IMR-90 (cell line): ENCODE measurements around the gene BMPER. TPM values are rescaled to one million over a fixed set of nuclear protein-coding genes. Genes with fewer than 3 reads are reported as not detected.

Experiments used
- ATAC-seq: fragments of 200-7000 bp; cut with Tn5 transposase; 2 replicates; pipeline ENCODE4 v1.9.1; 2020; ENCODE audit warnings: low read depth, mild to moderate bottlenecking, moderate library complexity
- BruUV-seq: library from RNA; stranded (reverse); fragments of 400-500 nt; replicated peaks from 2 replicates; lab custom pipeline; 2021; lab: Mats Ljungman, UMichigan
- CTCF ChIA-PET: fragments of 300-600 bp; formaldehyde crosslinking; extraction: SDS; loops from one replicate; lab custom pipeline; 2021; ENCODE audit warnings: antibody characterized with exemption; lab: Yijun Ruan, JAX
- POLR2A ChIA-PET: fragments of 300-600 bp; sonication (Branson Sonifier 250); formaldehyde crosslinking; loops from one replicate; lab custom pipeline; 2022; ENCODE audit warnings: antibody characterized with exemption; ENCODE audit not compliant: unreplicated experiment; lab: Charles Lee
- DNase-seq: peaks from one replicate; pipeline ENCODE4 v3.0.0; 2013
- H2AFZ ChIP-seq: replicated peaks from 2 replicates; pipeline ENCODE3; 2013; ENCODE audit warnings: low read length, mild to moderate bottlenecking; ENCODE audit not compliant: poor library complexity
- H2AK5ac ChIP-seq: 2 replicates; pipeline ENCODE4 v1.6.1; 2013; ENCODE audit warnings: low read depth, low read length, inconsistent platforms
- H2AK9ac ChIP-seq: replicated peaks from 2 replicates; pipeline ENCODE3; 2013; ENCODE audit warnings: mild to moderate bottlenecking, low read depth, low read length, moderate library complexity; ENCODE audit not compliant: poor library complexity
- H2BK120ac ChIP-seq: 2 replicates; pipeline ENCODE4 v1.6.1; 2013; ENCODE audit warnings: low read depth, low read length, inconsistent platforms
- H2BK15ac ChIP-seq: 3 replicates; pipeline ENCODE4 v1.6.1; 2013; ENCODE audit warnings: low read depth, low read length, inconsistent platforms
- H2BK20ac ChIP-seq: 2 replicates; pipeline ENCODE4 v1.6.1; 2013; ENCODE audit warnings: low read depth, mild to moderate bottlenecking, inconsistent platforms, low read length, moderate library complexity
- H2BK5ac ChIP-seq: 2 replicates; pipeline ENCODE4 v1.6.1; 2013; ENCODE audit warnings: mild to moderate bottlenecking, low read depth, low read length, inconsistent platforms; ENCODE audit not compliant: poor library complexity, severe bottlenecking
- H3K14ac ChIP-seq: replicated peaks from 2 replicates; pipeline ENCODE4 v1.6.1; 2013; ENCODE audit warnings: low read depth, low read length, inconsistent platforms
- H3K18ac ChIP-seq: 2 replicates; pipeline ENCODE4 v1.6.1; 2013; ENCODE audit warnings: low read depth, low read length, control low read depth
- H3K23ac ChIP-seq: 2 replicates; pipeline ENCODE4 v1.6.1; 2013; ENCODE audit warnings: low read depth, low read length, inconsistent platforms
- H3K27ac ChIP-seq: 2 replicates; pipeline ENCODE4 v1.5.1; 2013; ENCODE audit warnings: mild to moderate bottlenecking, control low read depth, low read length; ENCODE audit not compliant: insufficient read depth
- H3K27me3 ChIP-seq: 2 replicates; pipeline ENCODE4 v1.6.1; 2013; ENCODE audit warnings: low read length; ENCODE audit not compliant: control insufficient read depth, insufficient read depth
- H3K36me3 ChIP-seq: 2 replicates; pipeline ENCODE4 v1.6.1; 2013; ENCODE audit warnings: low read length, mixed read lengths; ENCODE audit not compliant: control insufficient read depth, insufficient read depth
- H3K4ac ChIP-seq: 2 replicates; pipeline ENCODE4 v1.6.1; 2013; ENCODE audit warnings: low read depth, low read length, inconsistent platforms
- H3K4me1 ChIP-seq: 2 replicates; pipeline ENCODE4 v1.6.1; 2013; ENCODE audit warnings: low read length, mixed read lengths; ENCODE audit not compliant: control insufficient read depth, insufficient read depth
- H3K4me2 ChIP-seq: 2 replicates; pipeline ENCODE4 v1.6.1; 2013; ENCODE audit warnings: low read depth, mild to moderate bottlenecking, control low read depth, low read length, moderate library complexity
- H3K4me3 ChIP-seq: 2 replicates; pipeline ENCODE4 v1.5.1; 2013; ENCODE audit warnings: low read depth, mild to moderate bottlenecking, control low read depth, low read length, moderate library complexity; ENCODE audit not compliant: insufficient read depth
- H3K56ac ChIP-seq: 2 replicates; pipeline ENCODE4 v1.6.1; 2013; ENCODE audit warnings: low read length, inconsistent platforms; ENCODE audit not compliant: insufficient read depth; ENCODE audit errors: extremely low read depth
- H3K79me1 ChIP-seq, 2 experiments: 2 replicates each; pipeline ENCODE4 v1.6.1; 2013; ENCODE audit warnings: low read length in 2 of 2, inconsistent platforms in 1 of 2, low read depth in 1 of 2
- H3K9ac ChIP-seq: 2 replicates; pipeline ENCODE4 v1.6.1; 2013; ENCODE audit warnings: low read depth, low read length, control low read depth
- H3K9me1 ChIP-seq: 2 replicates; pipeline ENCODE4 v1.6.1; 2013; ENCODE audit warnings: low read length, inconsistent platforms; ENCODE audit not compliant: insufficient read depth
- H3K9me3 ChIP-seq: 2 replicates; pipeline ENCODE4 v1.6.1; 2013; ENCODE audit warnings: low read length; ENCODE audit not compliant: control insufficient read depth, insufficient read depth
- H4K20me1 ChIP-seq: 2 replicates; pipeline ENCODE4 v1.6.1; 2013; ENCODE audit warnings: low read length, inconsistent platforms; ENCODE audit not compliant: insufficient read depth
- H4K5ac ChIP-seq: 2 replicates; pipeline ENCODE4 v1.6.1; 2013; ENCODE audit warnings: mild to moderate bottlenecking, low read depth, low read length, control low read depth
- H4K8ac ChIP-seq, 2 experiments: 2 replicates each; pipeline ENCODE4 v1.6.1; 2013; ENCODE audit warnings: low read depth in 2 of 2, low read length in 2 of 2, control low read depth in 1 of 2, inconsistent platforms in 1 of 2
- H4K91ac ChIP-seq: 2 replicates; pipeline ENCODE4 v1.6.1; 2013; ENCODE audit warnings: low read depth, low read length, inconsistent platforms; ENCODE audit not compliant: insufficient read depth
- CHD1 ChIP-seq: IDR thresholded peaks from 2 replicates; pipeline ENCODE4 v1.6.1; 2012; ENCODE audit warnings: low read depth, low read length, improper control_type of control experiment
- MAFK ChIP-seq: IDR thresholded peaks from 2 replicates; pipeline ENCODE4 v1.6.1; 2012; ENCODE audit warnings: low read depth, low read length, improper control_type of control experiment
- MAZ ChIP-seq: IDR thresholded peaks from 2 replicates; pipeline ENCODE4 v1.6.1; 2012; ENCODE audit warnings: low read depth, mild to moderate bottlenecking, low read length, improper control_type of control experiment, moderate library complexity, borderline replicate concordance
- NFE2L2 ChIP-seq: fragments of 150-350 bp; IDR thresholded peaks from 2 replicates; pipeline ENCODE4 v1.6.1; 2016; ENCODE audit warnings: low read depth, mild to moderate bottlenecking, low read length
- POLR2A ChIP-seq: IDR thresholded peaks from 2 replicates; pipeline ENCODE4 v1.6.1; 2012; ENCODE audit warnings: mild to moderate bottlenecking, low read depth, low read length
- RAD21 ChIP-seq: IDR thresholded peaks from 2 replicates; pipeline ENCODE4 v1.6.1; 2012; ENCODE audit warnings: low read length, improper control_type of control experiment
- SMC3 ChIP-seq: fragments of 150-350 bp; IDR thresholded peaks from 2 replicates; pipeline ENCODE4 v1.6.1; 2016; ENCODE audit warnings: low read depth, mild to moderate bottlenecking, antibody characterized with exemption, low read length, moderate library complexity
- WGBS, 2 experiments: methylation state at CpG; one replicate each; pipeline versions ENCODE4 v1.1.5 to v1.1.7; 2013; ENCODE audit warnings: missing lambda C conversion rate in 2 of 2; ENCODE audit not compliant: insufficient read length in 1 of 2; ENCODE audit errors: extremely low coverage in 2 of 2; 5-methylcytosine and 5-hydroxymethylcytosine counted together
- dilution Hi-C: fragments of 300-500 bp; cut with HindIII; formaldehyde crosslinking; loops from one replicate; pipeline ENCODE4 v1.14.3; 2018; ENCODE audit warnings: low sequenced_read_pairs; ENCODE audit not compliant: unreplicated experiment
- in situ Hi-C: fragments of 300-500 bp; cut with MboI; formaldehyde crosslinking; loops from 3 replicates; pipeline ENCODE4 v1.14.3; 2019; ENCODE audit warnings: low sequenced_read_pairs, inconsistent platforms, mixed read lengths
- intact Hi-C: fragments of 100-400 bp; cut with micrococcal nuclease; formaldehyde crosslinking; loops from 2 replicates; pipeline ENCODE4 v1.10.0; 2022
- polyA plus RNA-seq, 3 experiments: library from polyadenylated mRNA; depleted of rRNA; stranded (reverse); fragments of >200 nt; gene quantifications; 2 replicates each; pipeline ENCODE4 v1.2.3, GENCODE V29; 2012; ENCODE audit warnings: low replicate concordance in 1 of 3
- total RNA-seq: library from RNA; depleted of rRNA; stranded (reverse); fragments of >200 nt; gene quantifications from 2 replicates; pipeline ENCODE4 v1.2.3, GENCODE V29; 2012
- TF ChIP-seq, protein P1 (sequence below): fragments of 150-350 bp; IDR thresholded peaks from 2 replicates; pipeline ENCODE4 v1.6.1; 2016; ENCODE audit warnings: low read depth, mild to moderate bottlenecking, low read length, moderate library complexity, borderline replicate concordance
- TF ChIP-seq, protein P2 (sequence below): conservative IDR thresholded peaks from 2 replicates; pipeline ENCODE4 v1.5.1; 2012; ENCODE audit warnings: mild to moderate bottlenecking, low read depth, low read length, improper control_type of control experiment
- TF ChIP-seq, protein P3 (sequence below): fragments of 150-350 bp; IDR thresholded peaks from 2 replicates; pipeline ENCODE4 v1.6.1; 2017; ENCODE audit warnings: mild to moderate bottlenecking, antibody characterized with exemption, low read length, low read depth

The BMPER gene
- total and polyA plus RNA-seq, 2 of the 4 experiments (the other 2 are of a cell fraction) = 6.2 to 7.9 TPM

DNA sequence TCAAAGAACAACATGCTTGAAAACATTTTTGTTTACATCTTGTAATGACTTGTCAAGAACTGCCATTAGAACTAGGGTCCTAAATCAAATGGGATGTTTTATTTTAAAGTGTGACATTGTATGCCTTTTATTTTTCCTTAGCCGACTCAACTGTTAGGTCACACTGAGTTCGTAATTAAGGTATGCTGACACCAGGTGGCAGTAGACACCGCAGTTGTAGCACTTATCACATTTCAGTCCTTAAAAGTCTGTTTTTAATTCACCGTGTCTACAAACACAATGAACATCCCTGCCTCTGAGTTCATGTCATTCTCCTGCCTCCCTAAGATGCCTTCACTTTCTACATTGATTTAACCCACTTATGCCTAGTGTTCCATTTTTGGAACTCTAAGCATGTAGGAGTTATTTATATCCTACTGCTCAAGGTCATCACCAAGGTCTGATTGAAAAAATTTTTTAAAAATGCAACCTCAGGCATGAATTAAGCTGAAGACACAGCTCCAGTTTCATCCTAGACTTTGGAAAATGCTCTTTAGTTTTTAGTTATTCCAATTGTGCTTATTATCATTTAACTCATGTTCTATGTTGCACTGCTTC lies 186.1 kb downstream of the BMPER start:
- TF ChIP-seq MAZ (no peak), CHD1 (no peak), RAD21 (peak; percentile 80), NFE2L2 (no peak), POLR2A (no peak), MAFK (no peak), SMC3 (peak; percentile 81)
- TF ChIP-seq, protein P1, sequence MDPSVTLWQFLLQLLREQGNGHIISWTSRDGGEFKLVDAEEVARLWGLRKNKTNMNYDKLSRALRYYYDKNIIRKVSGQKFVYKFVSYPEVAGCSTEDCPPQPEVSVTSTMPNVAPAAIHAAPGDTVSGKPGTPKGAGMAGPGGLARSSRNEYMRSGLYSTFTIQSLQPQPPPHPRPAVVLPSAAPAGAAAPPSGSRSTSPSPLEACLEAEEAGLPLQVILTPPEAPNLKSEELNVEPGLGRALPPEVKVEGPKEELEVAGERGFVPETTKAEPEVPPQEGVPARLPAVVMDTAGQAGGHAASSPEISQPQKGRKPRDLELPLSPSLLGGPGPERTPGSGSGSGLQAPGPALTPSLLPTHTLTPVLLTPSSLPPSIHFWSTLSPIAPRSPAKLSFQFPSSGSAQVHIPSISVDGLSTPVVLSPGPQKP = no peak
- TF ChIP-seq, protein P2, sequence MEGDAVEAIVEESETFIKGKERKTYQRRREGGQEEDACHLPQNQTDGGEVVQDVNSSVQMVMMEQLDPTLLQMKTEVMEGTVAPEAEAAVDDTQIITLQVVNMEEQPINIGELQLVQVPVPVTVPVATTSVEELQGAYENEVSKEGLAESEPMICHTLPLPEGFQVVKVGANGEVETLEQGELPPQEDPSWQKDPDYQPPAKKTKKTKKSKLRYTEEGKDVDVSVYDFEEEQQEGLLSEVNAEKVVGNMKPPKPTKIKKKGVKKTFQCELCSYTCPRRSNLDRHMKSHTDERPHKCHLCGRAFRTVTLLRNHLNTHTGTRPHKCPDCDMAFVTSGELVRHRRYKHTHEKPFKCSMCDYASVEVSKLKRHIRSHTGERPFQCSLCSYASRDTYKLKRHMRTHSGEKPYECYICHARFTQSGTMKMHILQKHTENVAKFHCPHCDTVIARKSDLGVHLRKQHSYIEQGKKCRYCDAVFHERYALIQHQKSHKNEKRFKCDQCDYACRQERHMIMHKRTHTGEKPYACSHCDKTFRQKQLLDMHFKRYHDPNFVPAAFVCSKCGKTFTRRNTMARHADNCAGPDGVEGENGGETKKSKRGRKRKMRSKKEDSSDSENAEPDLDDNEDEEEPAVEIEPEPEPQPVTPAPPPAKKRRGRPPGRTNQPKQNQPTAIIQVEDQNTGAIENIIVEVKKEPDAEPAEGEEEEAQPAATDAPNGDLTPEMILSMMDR = peak; percentile 76
- TF ChIP-seq, protein P3, sequence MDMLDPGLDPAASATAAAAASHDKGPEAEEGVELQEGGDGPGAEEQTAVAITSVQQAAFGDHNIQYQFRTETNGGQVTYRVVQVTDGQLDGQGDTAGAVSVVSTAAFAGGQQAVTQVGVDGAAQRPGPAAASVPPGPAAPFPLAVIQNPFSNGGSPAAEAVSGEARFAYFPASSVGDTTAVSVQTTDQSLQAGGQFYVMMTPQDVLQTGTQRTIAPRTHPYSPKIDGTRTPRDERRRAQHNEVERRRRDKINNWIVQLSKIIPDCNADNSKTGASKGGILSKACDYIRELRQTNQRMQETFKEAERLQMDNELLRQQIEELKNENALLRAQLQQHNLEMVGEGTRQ = no peak
- Histone ChIP-seq H4K20me1 (no peaks in the 10 kb centered on the region), H3K4ac (no peak overlapping the region), H3K4me3 (no peak overlapping the region), H4K8ac (no peak overlapping the region), H3K56ac (no peak overlapping the region), H3K23ac (no peak overlapping the region), H3K9me3 (no peaks in the 10 kb centered on the region), H2BK20ac (no peak overlapping the region), H2AK5ac (no peak overlapping the region), H2AFZ (no peak overlapping the region), H3K4me2 (no peak overlapping the region), H2BK120ac (no peak overlapping the region), H2AK9ac (no peak overlapping the region), H3K27ac (no peak overlapping the region), H3K4me1 (peaks cover 3% of the 10 kb centered on the region), H3K36me3 (no peaks in the 10 kb centered on the region; the same call in 1 of the 2 replicates), H2BK5ac (no peak overlapping the region), H3K14ac (no peak overlapping the region), H4K5ac (no peak overlapping the region), H3K9ac (no peak overlapping the region), H2BK15ac (no peak overlapping the region), H3K27me3 (no peaks in the 10 kb centered on the region), H3K9me1 (peaks cover 2% of the 10 kb centered on the region; the same call in 1 of the 2 replicates), H3K18ac (no peak overlapping the region), H3K79me1 (no peaks in the 10 kb centered on the region), H4K91ac (no peak overlapping the region)
- no TSS peak for BruUV-seq
- DNase-seq (peak; percentile 69), ATAC-seq (0 out of 2 replicates have a peak, but pooled peaks have one; percentile 16)
- in situ Hi-C loops (no loop called here), intact Hi-C loops (loop anchor here (1.0 to 10.0 kb wide), 3 partner anchors 75 to 943 kb away; partner anchors contain the start of gene DPY19L1), dilution Hi-C loops (no loop called here)
- ChIA-PET POLR2A (no interaction called here), CTCF (interaction anchor here (0.6 to 1.0 kb wide), 4 partner anchors 19 to 28 kb away, joined by 3 read pairs; no protein-coding TSS in a partner anchor)
- WGBS, 2 experiments = 75% methylated on average over 2 of the region's 4 CpGs; no CpG with 5 or more reads in 1 of the 2 experiments
